NCI-H2171 treated with DMSO at 0.1 percent for 48 hours (cell line): Measurements from ENCODE around the gene PXK.

Experiments
- DNase-seq: peaks from one replicate; lab custom pipeline; 2025; lab: John Stamatoyannopoulos, UW

The PXK gene

GRCh38 chr3:58383904-58384303, 51.2 kb downstream of the PXK start:
- peak; percentile 21 for DNase-seq

- DNase-seq, result peak; percentile 34
These were observed 51.8 kb downstream of the PXK start for GRCh38 chr3:58384381-58385090.

GRCh38 chr3:58386626-58387365, 54.1 kb downstream of the PXK start:
- DNase-seq, result no peak

- no peak for DNase-seq
These were observed 55.2 kb downstream of the PXK start for GRCh38 chr3:58387650-58388546.

- peak; percentile 23 for DNase-seq
These were observed 55.9 kb downstream of the PXK start for GRCh38 chr3:58388550-58389091.

GRCh38 chr3:58391156-58391865, 58.6 kb downstream of the PXK start:
- no peak for DNase-seq

- no peak for DNase-seq
These were observed 59.5 kb downstream of the PXK start for GRCh38 chr3:58392181-58392580.

- no peak for DNase-seq
These were observed 61.6 kb downstream of the PXK start for GRCh38 chr3:58394339-58394738.

- DNase-seq, result no peak
These were observed 66.1 kb downstream of the PXK start for GRCh38 chr3:58398669-58399333.

GRCh38 chr3:58403513-58404109, 70.9 kb downstream of the PXK start:
- no peak for DNase-seq

GRCh38 chr3:58404396-58404795, 71.7 kb downstream of the PXK start:
- DNase-seq, result no peak

GRCh38 chr3:58408906-58409305, 76.2 kb downstream of the PXK start:
- no peak for DNase-seq

- no peak for DNase-seq
These were observed 77.0 kb downstream of the PXK start for GRCh38 chr3:58409663-58410062.

- DNase-seq, result no peak
These were observed 78.3 kb downstream of the PXK start for GRCh38 chr3:58411036-58411435.

GRCh38 chr3:58411851-58412830, 79.4 kb downstream of the PXK start:
- no peak for DNase-seq

GRCh38 chr3:58414538-58415197, 82.0 kb downstream of the PXK start:
- peak; percentile 52 for DNase-seq

GRCh38 chr3:58416191-58416590, 83.5 kb downstream of the PXK start:
- DNase-seq, result no peak

GRCh38 chr3:58417075-58417474, 84.4 kb downstream of the PXK start:
- DNase-seq, result no peak

- DNase-seq, result no peak
These were observed 85.5 kb downstream of the PXK start for GRCh38 chr3:58418227-58418626.
